Activated CD8-positive, alpha-beta memory T cell treated with anti-CD3 and anti-CD28 coated beads, Interleukin-2, amount 50 U/mL, for 1 hour (primary cell): ENCODE results near the gene HPCAL1.

ENCODE experiments used
- DNase-seq: peaks from one replicate; pipeline ENCODE4 v3.0.0-alpha.2; 2020; ENCODE audit errors: extremely low read depth

The HPCAL1 gene

GRCh38 chr2:10269711-10270610 lies 32.7 kb upstream of the HPCAL1 start:
- DNase-seq, result no peak

GRCh38 chr2:10271509-10271908 lies 31.2 kb upstream of the HPCAL1 start:
- DNase-seq, result no peak

DNA sequence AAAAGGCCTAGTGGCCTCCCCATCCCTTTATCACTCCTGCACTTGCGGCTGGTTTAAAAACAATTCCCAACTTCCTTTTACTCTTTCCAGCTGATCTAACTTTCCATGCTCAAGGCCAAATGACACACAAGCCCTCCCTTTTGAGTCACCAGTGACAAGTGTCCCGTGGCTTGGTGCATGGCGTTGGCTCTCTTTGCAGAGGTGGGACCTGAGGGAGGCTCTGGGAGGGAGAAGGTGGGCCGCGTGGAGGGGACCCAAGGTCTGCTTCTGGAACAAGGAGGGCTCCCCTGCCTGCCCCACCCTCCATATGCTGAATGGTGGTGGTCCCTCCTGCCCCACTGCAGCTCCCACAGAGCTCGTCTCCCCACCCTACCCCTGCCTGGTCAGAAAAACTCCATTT lies 30.8 kb upstream of the HPCAL1 start:
- DNase-seq, result no peak

- no peak for DNase-seq
These were observed 30.2 kb upstream of the HPCAL1 start for GRCh38 chr2:10272464-10272863.

GRCh38 chr2:10273215-10274175 lies 29.2 kb upstream of the HPCAL1 start:
- no peak for DNase-seq

DNA sequence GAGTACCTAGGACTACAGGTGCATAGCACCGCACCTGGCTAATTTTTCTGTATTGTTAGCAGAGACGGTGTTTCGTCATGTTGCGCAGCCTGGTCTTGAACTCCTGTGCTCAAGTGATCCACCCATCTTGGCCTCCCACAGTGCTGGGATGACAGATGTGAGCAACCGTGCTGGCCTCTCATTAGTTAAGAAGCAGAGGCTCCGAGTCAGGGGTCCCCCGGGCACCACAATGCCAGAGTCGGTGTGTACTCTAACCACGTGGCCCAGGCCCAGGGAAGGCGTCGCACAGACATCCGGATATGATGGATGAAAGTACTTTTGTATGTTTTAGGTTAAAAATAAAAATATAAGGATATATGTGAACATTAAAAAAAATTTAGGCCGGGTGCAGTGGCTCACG lies 28.3 kb upstream of the HPCAL1 start:
- no peak for DNase-seq

- no peak for DNase-seq
These were observed 27.5 kb upstream of the HPCAL1 start for GRCh38 chr2:10274983-10275802.

- DNase-seq, result no peak
These were observed 26.0 kb upstream of the HPCAL1 start for GRCh38 chr2:10276481-10277292.

DNA sequence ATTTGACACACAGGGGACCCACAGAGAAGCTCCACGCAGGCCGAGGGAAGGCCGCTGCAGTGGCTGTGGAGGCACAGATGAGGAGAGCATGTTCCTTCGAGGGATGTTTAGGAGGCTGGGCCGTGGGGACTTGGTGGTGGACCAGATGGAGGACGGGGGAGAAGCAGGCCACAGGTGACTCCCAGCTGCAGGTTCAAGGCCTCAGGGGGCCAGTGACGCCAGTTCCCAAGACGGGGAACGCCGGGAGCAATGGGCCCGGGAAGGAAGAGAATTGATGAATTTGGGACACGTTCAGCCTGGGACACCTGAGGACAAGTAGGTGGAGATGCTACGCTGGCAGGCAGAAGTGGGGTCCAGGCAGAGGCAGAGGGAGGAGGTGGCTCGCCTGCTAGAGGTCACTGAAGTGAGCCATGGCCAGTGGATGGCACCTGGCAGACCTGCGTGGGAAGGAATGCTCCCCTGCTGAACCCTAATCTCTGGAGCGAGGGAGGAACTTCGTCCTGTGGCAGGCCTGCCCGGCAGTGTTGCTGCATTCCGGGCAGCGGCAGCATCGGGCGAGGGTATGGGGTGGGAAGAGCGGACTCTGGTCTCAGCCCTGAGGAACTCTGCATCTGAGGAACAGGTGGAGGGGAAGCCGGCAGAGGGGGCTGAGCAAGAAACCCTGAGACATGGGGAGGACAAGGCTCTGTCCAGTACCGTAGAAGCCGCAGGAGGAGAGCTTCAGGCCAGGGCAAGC lies 25.2 kb upstream of the HPCAL1 start:
- no peak for DNase-seq

- DNase-seq, result no peak
These were observed 24.5 kb upstream of the HPCAL1 start for GRCh38 chr2:10278029-10278762.

GRCh38 chr2:10278763-10279471 lies 23.8 kb upstream of the HPCAL1 start:
- no peak for DNase-seq

DNA sequence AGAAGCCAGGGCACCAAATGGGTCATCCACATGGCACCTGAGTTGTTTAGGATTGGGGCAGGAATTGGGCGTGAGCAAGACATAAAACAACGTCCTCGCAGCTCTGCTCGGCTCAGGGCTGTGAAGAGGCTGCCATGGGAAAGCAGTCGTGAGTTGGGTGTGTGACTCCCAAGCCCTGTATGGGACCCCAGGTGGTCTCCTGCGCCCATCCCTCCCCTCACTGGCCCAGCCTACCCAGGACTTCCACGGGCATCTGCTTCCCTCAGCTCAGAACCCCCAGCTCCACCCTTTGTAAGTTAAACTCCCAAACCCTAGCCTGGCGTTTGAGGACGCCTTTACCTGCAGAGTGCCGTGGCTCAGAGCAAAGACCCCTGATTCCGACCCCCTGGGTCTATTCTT lies 23.2 kb upstream of the HPCAL1 start:
- DNase-seq, result no peak

DNA sequence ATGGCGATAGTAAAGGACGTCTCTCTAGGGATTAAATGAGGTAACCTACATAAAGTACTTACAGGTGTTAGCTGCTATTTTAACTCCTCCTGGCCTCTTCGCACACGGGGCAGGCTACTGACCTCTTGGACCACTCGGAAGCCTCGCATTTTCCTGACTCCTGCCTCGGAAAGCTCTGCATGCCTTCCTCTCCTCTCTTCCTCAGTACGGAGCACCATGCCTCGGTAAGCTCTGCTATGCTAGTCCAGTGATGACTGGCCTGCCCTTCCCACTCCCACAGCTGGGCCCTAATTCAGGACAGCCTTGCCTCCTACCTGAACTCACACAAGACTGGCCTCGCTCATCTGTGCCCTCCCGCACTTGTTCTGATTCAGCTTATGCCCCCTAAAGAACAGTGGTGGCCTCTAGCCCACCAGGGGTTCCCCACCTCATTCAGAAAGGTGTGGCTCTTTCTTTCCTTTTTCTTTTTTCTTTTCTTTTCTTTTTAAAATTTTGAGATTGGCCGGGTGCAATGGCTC lies 22.7 kb upstream of the HPCAL1 start:
- DNase-seq, result no peak

DNA sequence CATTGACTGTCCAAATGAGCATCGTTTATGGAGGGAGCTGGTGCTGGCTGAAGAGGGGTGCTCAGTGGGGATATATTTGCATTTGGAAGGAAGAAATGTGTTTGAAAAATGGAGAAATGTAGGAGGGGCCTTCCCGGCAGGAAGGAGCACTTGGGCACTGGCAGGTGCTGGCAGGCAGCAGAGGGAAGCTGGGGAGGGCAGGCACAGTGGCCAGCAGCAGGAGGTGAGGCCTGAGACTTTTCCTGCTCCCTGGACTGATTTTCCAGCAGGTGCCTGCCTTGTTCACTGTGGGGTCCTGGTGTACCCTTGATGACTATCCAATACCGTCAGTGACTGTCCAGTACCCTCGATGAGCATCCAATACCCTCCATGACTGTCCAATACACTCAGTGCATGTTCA lies 20.8 kb upstream of the HPCAL1 start:
- DNase-seq, result no peak

DNA sequence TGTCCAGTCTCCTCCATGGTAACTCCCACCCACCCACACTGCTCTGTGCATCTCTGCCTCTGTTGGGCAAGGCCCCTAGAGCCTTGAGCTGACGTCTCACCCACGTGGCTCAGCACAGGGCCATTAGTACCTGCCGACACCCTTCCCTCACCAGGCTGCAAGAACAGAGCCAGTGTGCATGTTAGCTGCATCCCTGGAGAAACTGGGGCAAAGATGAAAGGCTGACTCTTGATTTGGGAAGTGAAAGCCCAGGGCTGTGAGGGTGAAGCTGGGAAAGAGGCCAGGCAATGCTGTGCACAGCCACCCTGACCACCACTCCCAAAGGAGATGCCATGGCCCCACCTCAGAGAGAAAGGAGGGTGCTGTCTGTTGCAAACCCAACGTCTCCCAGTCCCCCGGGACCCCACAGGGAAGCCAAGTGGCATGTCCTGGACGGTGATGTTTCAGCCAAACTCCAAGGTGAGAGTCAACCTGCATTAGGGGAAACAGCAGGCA lies 20.0 kb upstream of the HPCAL1 start:
- no peak for DNase-seq

GRCh38 chr2:10283106-10284062 lies 19.3 kb upstream of the HPCAL1 start:
- DNase-seq, result no peak
